GM12892 (cell line): ENCODE measurements around the gene MASP1.

Experiments used
- POLR2A ChIP-seq: IDR thresholded peaks from 2 replicates; pipeline ENCODE4 v1.6.1; 2011; ENCODE audit warnings: low read depth, low read length, control low read depth
- POLR2AphosphoS5 ChIP-seq: IDR thresholded peaks from 2 replicates; pipeline ENCODE4 v1.6.1; 2011; ENCODE audit warnings: low read depth, low read length, control low read depth

- no peak for TF ChIP-seq POLR2AphosphoS5
- TF ChIP-seq POLR2A: no peak
Measured at GRCh38 chr3:187261541-187261969, 30.0 kb downstream of the MASP1 start.
